H1 (cell line): Measurements from ENCODE around the gene MRPL55.

ENCODE experiments used
- EP300 ChIP-seq, 2 experiments: IDR thresholded peaks; 1 replicate in 1 of 2; 2 replicates in 1 of 2; pipeline ENCODE4 v1.6.1; 2011 to 2012; ENCODE audit warnings: low read depth in 2 of 2, low read length in 2 of 2, mild to moderate bottlenecking in 2 of 2, borderline replicate concordance in 1 of 2, inconsistent platforms in 1 of 2, moderate library complexity in 1 of 2
- HDAC6 ChIP-seq: IDR thresholded peaks from one replicate; pipeline ENCODE4 v1.7.1; 2012; ENCODE audit warnings: low read depth, mild to moderate bottlenecking, inconsistent platforms, low read length, moderate library complexity
- JUND ChIP-seq: IDR thresholded peaks from 2 replicates; pipeline ENCODE4 v1.6.1; 2011; ENCODE audit warnings: mild to moderate bottlenecking, improper control_type of control experiment, low read length
- MAFK ChIP-seq: IDR thresholded peaks from 2 replicates; pipeline ENCODE4 v1.6.1; 2012; ENCODE audit warnings: low read depth, mild to moderate bottlenecking, improper control_type of control experiment, low read length
- POLR2AphosphoS5 ChIP-seq: IDR thresholded peaks from 2 replicates; pipeline ENCODE4 v1.6.1; 2011; ENCODE audit warnings: low read depth, low read length
- RAD21 ChIP-seq, 2 experiments: IDR thresholded peaks in 1 of 2; conservative IDR thresholded peaks in 1 of 2; 2 replicates each; pipeline ENCODE4 v1.6.1; 2011; ENCODE audit warnings: low read depth in 2 of 2, low read length in 2 of 2, improper control_type of control experiment in 1 of 2, inconsistent platforms in 1 of 2, mild to moderate bottlenecking in 1 of 2, moderate library complexity in 1 of 2
- YY1 ChIP-seq: IDR thresholded peaks from 2 replicates; pipeline ENCODE4 v1.6.1; 2011; ENCODE audit warnings: low read depth, mild to moderate bottlenecking, low read length
- TF ChIP-seq, protein P1 (sequence below), 3 experiments: IDR thresholded peaks; 1 replicate in 2 of 3; 2 replicates in 1 of 3; pipeline versions ENCODE4 v1.5.1 to v1.6.1; 2011; ENCODE audit warnings: low read length in 3 of 3, mild to moderate bottlenecking in 3 of 3, inconsistent platforms in 2 of 3, low read depth in 1 of 3, moderate library complexity in 1 of 3; ENCODE audit not compliant: insufficient read depth in 1 of 3; ENCODE audit errors: control extremely low read depth in 1 of 3

DNA sequence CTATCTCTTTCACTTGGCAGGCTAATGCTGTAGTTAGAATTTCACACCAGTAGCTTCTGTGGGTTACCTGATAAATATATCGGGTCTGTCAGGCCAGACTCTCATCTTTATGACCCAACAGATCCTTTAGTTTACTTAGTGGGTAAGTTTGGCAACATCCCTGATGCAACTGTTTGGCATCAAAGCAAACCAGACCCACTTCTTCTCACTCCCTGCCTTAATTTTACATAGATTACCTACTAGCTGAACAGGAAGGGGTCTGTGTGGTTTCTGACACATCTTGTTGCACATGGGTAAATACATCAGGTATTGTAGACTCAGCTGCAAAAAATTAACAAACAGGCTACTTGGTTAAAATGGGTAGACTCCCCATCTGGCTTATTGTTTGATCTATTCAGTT, 27.8 kb upstream of the MRPL55 start:
- TF ChIP-seq, protein P1, sequence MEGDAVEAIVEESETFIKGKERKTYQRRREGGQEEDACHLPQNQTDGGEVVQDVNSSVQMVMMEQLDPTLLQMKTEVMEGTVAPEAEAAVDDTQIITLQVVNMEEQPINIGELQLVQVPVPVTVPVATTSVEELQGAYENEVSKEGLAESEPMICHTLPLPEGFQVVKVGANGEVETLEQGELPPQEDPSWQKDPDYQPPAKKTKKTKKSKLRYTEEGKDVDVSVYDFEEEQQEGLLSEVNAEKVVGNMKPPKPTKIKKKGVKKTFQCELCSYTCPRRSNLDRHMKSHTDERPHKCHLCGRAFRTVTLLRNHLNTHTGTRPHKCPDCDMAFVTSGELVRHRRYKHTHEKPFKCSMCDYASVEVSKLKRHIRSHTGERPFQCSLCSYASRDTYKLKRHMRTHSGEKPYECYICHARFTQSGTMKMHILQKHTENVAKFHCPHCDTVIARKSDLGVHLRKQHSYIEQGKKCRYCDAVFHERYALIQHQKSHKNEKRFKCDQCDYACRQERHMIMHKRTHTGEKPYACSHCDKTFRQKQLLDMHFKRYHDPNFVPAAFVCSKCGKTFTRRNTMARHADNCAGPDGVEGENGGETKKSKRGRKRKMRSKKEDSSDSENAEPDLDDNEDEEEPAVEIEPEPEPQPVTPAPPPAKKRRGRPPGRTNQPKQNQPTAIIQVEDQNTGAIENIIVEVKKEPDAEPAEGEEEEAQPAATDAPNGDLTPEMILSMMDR (IDR thresholded peaks at IDR 0.05; ENCODE audit: control extremely low read depth in 1 of 3, insufficient read depth in 1 of 3, low read depth in 1 of 3, low read length in 3 of 3): no peak
- no peak for TF ChIP-seq MAFK
- no peak for TF ChIP-seq POLR2AphosphoS5
- TF ChIP-seq RAD21 (IDR thresholded peaks at IDR 0.05 in 1 of 2, conservative IDR thresholded peaks at IDR 0.05 in 1 of 2; ENCODE audit: low read depth in 2 of 2, low read length in 2 of 2): no peak
- no peak for TF ChIP-seq JUND
- no peak for TF ChIP-seq HDAC6
- TF ChIP-seq YY1: no peak
- TF ChIP-seq EP300 (IDR thresholded peaks at IDR 0.05; ENCODE audit: borderline replicate concordance in 1 of 2, low read depth in 2 of 2, low read length in 2 of 2): no peak
